AG09309 (cell line): ENCODE results near the gene CD34.
A peak's percentile ranks its signal among the peaks of the same experiment; 100 is the strongest.

Experiments used
- DNase-seq: peaks from one replicate; pipeline ENCODE4 v3.0.0-alpha.2; 2010; ENCODE audit warnings: low read depth
- H3K4me3 ChIP-seq: 2 replicates; pipeline ENCODE4 v1.5.1; 2011; ENCODE audit warnings: mild to moderate bottlenecking, low read depth, low read length, moderate library complexity; ENCODE audit not compliant: control insufficient read depth
- TF ChIP-seq, protein P1 (sequence below): IDR thresholded peaks from 2 replicates; pipeline ENCODE4 v1.5.1; 2011; ENCODE audit warnings: mild to moderate bottlenecking, low read depth, low read length, inconsistent platforms; ENCODE audit not compliant: insufficient read depth, control insufficient read depth; ENCODE audit errors: missing control alignments

The CD34 gene

GRCh38 chr1:207870306-207871031 lies 40.5 kb downstream of the CD34 start:
- no peak overlapping the region for H3K4me3 ChIP-seq
- DNase-seq, result no peak
- TF ChIP-seq, protein P1, sequence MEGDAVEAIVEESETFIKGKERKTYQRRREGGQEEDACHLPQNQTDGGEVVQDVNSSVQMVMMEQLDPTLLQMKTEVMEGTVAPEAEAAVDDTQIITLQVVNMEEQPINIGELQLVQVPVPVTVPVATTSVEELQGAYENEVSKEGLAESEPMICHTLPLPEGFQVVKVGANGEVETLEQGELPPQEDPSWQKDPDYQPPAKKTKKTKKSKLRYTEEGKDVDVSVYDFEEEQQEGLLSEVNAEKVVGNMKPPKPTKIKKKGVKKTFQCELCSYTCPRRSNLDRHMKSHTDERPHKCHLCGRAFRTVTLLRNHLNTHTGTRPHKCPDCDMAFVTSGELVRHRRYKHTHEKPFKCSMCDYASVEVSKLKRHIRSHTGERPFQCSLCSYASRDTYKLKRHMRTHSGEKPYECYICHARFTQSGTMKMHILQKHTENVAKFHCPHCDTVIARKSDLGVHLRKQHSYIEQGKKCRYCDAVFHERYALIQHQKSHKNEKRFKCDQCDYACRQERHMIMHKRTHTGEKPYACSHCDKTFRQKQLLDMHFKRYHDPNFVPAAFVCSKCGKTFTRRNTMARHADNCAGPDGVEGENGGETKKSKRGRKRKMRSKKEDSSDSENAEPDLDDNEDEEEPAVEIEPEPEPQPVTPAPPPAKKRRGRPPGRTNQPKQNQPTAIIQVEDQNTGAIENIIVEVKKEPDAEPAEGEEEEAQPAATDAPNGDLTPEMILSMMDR, result no peak

- DNase-seq, result no peak
- no peak overlapping the region for H3K4me3 ChIP-seq
- TF ChIP-seq, protein P1, result no peak
These were observed 41.1 kb downstream of the CD34 start for GRCh38 chr1:207869859-207870258.

DNA sequence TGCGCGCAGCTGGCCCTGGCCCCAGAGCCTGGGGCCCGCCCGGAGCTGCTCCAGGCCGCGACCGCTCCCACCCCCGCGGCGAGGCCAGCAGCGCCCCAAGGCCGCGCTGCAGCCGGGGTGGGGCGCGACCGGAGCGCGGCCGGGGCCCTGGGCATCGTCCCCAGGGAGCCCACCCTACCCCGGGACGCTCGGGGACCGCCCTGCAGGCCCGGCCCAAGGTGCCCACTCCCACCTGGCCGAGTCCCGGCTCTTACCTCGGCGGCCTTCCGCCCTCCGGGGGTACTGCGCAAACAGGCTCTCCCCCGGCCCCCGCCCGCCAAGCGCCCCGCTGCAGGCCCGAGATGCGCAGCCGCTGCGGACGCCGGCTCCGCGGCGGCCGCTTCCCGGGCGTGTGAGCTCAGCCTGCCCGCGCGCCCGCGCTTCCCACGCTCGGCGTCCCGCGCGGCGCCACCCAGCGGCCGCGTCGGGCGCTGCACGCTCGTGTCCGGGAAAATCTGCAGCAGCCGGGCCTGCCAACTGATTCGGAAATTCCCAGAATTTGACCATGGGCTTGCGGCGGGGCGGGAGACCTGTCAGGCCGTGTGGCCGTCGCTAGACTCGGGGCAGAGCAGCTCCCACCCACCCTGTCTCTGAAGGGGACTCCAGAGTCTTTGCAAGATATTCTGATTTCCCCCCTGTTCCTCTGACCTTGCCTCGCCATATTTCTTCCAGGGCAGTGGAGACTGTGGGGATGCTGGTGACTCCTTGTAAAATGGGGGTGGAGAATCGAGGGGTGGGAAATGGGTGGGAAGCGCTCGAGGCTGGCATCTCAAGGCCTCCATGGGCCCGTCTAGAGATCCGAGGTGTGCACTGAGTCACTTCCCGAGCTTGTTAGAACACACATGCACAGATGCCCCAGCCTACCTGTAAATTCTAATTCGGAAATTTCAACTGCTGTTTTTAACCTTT lies 41.9 kb downstream of the CD34 start:
- no peak for DNase-seq
- peak overlapping the region; percentile 72 for H3K4me3 ChIP-seq
- TF ChIP-seq, protein P1, result peak; percentile 66

DNA sequence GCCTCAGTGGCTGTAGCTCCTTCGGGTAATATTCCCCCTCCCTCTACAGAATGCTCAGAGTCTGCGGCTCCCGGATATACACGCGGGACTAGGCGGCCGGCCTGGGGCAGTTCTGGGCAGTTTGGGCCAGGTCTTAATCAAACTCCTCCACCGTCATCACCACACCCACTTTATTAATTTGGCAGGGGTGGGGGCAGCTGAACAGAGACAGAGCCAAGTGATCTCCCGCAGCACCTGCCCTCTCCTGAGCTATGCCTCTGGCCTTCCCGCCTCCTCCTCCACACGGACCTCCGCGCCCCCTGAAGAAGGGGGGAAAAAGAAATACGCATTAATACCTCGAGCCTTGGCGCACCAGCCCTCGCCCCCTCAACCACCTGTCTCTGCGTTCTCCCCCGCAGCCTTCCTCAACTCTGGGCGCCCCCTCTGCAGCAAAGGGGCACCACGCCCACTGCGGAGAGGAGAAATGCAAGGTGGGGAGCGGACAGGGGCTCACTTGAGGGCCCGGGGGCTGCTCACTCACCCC lies 42.6 kb downstream of the CD34 start:
- no peak for DNase-seq
- TF ChIP-seq, protein P1, result no peak
- peak overlapping the region; percentile 72 for H3K4me3 ChIP-seq

GRCh38 chr1:207867136-207868109 lies 43.5 kb downstream of the CD34 start:
- TF ChIP-seq, protein P1, result no peak
- peak overlapping the region; percentile 72 for H3K4me3 ChIP-seq
- DNase-seq, result no peak

- no peak for DNase-seq
- no peak overlapping the region for H3K4me3 ChIP-seq
- TF ChIP-seq, protein P1, result no peak
These were observed 44.3 kb downstream of the CD34 start for GRCh38 chr1:207866471-207867135.
